WERI-Rb-1 (cell line): ENCODE measurements around the gene POU3F2.
A peak's percentile ranks its signal among the peaks of the same experiment; 100 is the strongest.

Source experiments
- DNase-seq: peaks from one replicate; pipeline ENCODE4 v3.0.0-alpha.2; 2020
- H3K27ac ChIP-seq: fragments of 250-450 bp; sonication (Bioruptor Pico); 2 replicates; pipeline ENCODE4 v1.5.1; 2020; ENCODE audit warnings: mild to moderate bottlenecking, moderate library complexity
- H3K27me3 ChIP-seq: fragments of 250-450 bp; sonication (Bioruptor Pico); 2 replicates; pipeline ENCODE4 v1.5.1; 2021; ENCODE audit warnings: mild to moderate bottlenecking, low read depth, moderate library complexity; ENCODE audit not compliant: insufficient read depth, severe bottlenecking
- H3K36me3 ChIP-seq: fragments of 250-450 bp; sonication (Bioruptor Pico); 2 replicates; pipeline ENCODE4 v1.5.1; 2020; ENCODE audit warnings: mild to moderate bottlenecking, moderate library complexity
- H3K4me3 ChIP-seq: 2 replicates; pipeline ENCODE4 v1.5.1; 2011; ENCODE audit warnings: low read depth, mild to moderate bottlenecking, control low read depth, low read length
- H3K9me3 ChIP-seq: fragments of 250-450 bp; sonication (Bioruptor Pico); 2 replicates; pipeline ENCODE4 v1.5.1; 2021; ENCODE audit warnings: mild to moderate bottlenecking, moderate library complexity; ENCODE audit not compliant: severe bottlenecking
- CTCF ChIP-seq: IDR thresholded peaks from 2 replicates; pipeline ENCODE4 v1.5.1; 2011; ENCODE audit warnings: low read depth, mild to moderate bottlenecking, control low read depth, inconsistent platforms, low read length

Gene POU3F2

DNA sequence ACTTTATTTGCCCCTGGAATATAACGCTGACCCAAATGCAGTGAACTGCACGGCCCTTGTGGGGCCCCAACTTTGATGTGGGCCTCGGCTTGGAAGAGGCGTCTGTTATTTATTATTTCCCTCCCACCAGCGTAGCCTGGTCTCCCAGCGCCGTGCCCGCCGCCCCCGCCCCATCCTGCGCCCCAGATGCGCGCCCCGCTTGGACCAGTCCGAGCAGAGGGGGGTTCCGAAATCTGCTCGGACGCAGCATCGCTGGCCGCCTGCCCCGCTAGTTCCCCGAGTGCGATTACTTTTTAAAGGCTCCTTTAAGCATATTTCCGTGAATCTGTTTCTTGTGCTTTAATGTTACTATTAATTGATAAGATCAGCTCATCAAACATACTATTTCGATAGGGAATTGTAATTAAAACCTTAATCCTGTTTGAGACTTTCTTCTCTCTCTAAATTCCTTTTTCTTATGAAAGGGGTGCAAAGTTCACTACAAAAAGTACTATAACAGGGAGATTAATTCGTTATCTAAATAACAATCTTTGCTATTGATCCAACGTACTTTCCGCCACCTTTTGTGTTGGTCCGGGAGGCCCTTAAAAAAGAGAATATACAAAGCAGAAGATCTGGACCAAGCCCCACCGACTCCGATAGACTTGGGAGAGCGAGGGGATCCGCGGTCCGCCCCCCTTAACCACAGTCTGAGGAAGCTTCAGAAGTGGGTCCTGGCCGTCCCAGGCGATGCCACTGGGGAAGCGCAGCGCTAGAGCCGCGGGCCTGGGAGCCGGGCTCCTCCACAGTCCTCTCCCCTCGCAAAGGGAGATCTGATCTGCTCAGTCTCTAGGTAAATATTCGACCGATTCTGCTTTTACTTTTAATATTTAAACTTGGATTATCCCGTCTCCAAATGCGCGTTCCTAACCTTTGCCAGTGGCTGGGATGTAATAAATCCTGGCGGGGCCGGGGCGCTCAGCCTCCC is 10.2 kb downstream of the POU3F2 start:
- no peak for TF ChIP-seq CTCF

GRCh38 chr6:98845211-98846020 is 11.0 kb downstream of the POU3F2 start:
- Histone ChIP-seq H3K4me3 (peak overlapping the region; percentile 53), H3K27me3 (peaks cover 6% of the 10 kb centered on the region), H3K27ac (no peak overlapping the region), H3K36me3 (no peaks in the 10 kb centered on the region), H3K9me3 (no peaks in the 10 kb centered on the region)
- TF ChIP-seq CTCF, result peak; percentile 86
- DNase-seq, result peak; percentile 86

More for the DNA sequence above, 10.2 kb downstream of the POU3F2 start:
- H3K27me3 ChIP-seq, result peaks cover 6% of the 10 kb centered on the region
- H3K9me3 ChIP-seq, result no peaks in the 10 kb centered on the region
- H3K27ac ChIP-seq, result no peak overlapping the region
- no peaks in the 10 kb centered on the region for H3K36me3 ChIP-seq
- no peak for DNase-seq
- peak overlapping the region; percentile 53 for H3K4me3 ChIP-seq

- Histone ChIP-seq H3K27ac (no peak overlapping the region), H3K36me3 (no peaks in the 10 kb centered on the region), H3K9me3 (no peaks in the 10 kb centered on the region), H3K27me3 (peaks cover 6% of the 10 kb centered on the region), H3K4me3 (no peak overlapping the region)
- no peak for DNase-seq
- TF ChIP-seq CTCF, result no peak
Measured at GRCh38 chr6:98846021-98846380, 11.6 kb downstream of the POU3F2 start.

GRCh38 chr6:98847416-98847778 is 13.0 kb downstream of the POU3F2 start:
- H3K27me3 ChIP-seq, result peaks cover 6% of the 10 kb centered on the region

GRCh38 chr6:98847779-98848538 is 13.6 kb downstream of the POU3F2 start:
- no peak overlapping the region for H3K4me3 ChIP-seq
- no peaks in the 10 kb centered on the region for H3K36me3 ChIP-seq
- no peak for TF ChIP-seq CTCF
- H3K27me3 ChIP-seq, result peaks cover 6% of the 10 kb centered on the region
- no peak overlapping the region for H3K27ac ChIP-seq
- no peak for DNase-seq
- H3K9me3 ChIP-seq, result no peaks in the 10 kb centered on the region

More at GRCh38 chr6:98847416-98847778, 13.0 kb downstream of the POU3F2 start:
- no peak for DNase-seq
- no peaks in the 10 kb centered on the region for H3K36me3 ChIP-seq
- TF ChIP-seq CTCF, result no peak
- no peak overlapping the region for H3K27ac ChIP-seq
- no peaks in the 10 kb centered on the region for H3K9me3 ChIP-seq
- H3K4me3 ChIP-seq, result no peak overlapping the region
